K562 (cell line): Measurements from ENCODE around the gene HES5. TPM values are rescaled to one million over a fixed set of nuclear protein-coding genes. Genes with fewer than 3 reads are reported as not detected.

Experiments
- ARNT ChIP-seq, 2 experiments: fragments of 450-650 bp; IDR thresholded peaks; 2 replicates each; pipeline ENCODE4 v1.6.1; 2016; ENCODE audit warnings: mild to moderate bottlenecking in 1 of 2
- GTF2E2 ChIP-seq: fragments of 200-800 bp; sonication (Bioruptor generic); IDR thresholded peaks from 2 replicates; pipeline ENCODE4 v1.6.1; 2016; ENCODE audit warnings: missing genetic modification characterization, missing compliant biosample characterization
- HMGN3 ChIP-seq: IDR thresholded peaks from 2 replicates; pipeline ENCODE4 v1.6.1; 2011; ENCODE audit warnings: borderline replicate concordance, low read depth, mild to moderate bottlenecking, mixed read lengths, low read length; ENCODE audit not compliant: insufficient read length; ENCODE audit errors: extremely low read depth
- NCOA4 ChIP-seq: fragments of 450-650 bp; IDR thresholded peaks from 2 replicates; pipeline ENCODE4 v1.6.1; 2018; ENCODE audit warnings: mild to moderate bottlenecking; ENCODE audit not compliant: partially characterized antibody
- NELFE ChIP-seq: IDR thresholded peaks from 2 replicates; pipeline ENCODE4 v1.6.1; 2011; ENCODE audit warnings: mild to moderate bottlenecking; ENCODE audit not compliant: insufficient read depth, insufficient read length
- PPARD ChIP-seq: fragments of 250-450 bp; sonication (Bioruptor Pico); IDR thresholded peaks from 2 replicates; pipeline ENCODE4 v1.8.0; 2022; ENCODE audit warnings: inconsistent platforms, mild to moderate bottlenecking, moderate library complexity
- RBBP5 ChIP-seq: fragments of 200-600 bp; sonication (generic); IDR thresholded peaks from 2 replicates; pipeline ENCODE4 v1.6.1; 2012; ENCODE audit warnings: borderline replicate concordance, mild to moderate bottlenecking, low read length, control low read depth, inconsistent platforms; ENCODE audit not compliant: insufficient read depth, poor library complexity, severe bottlenecking
- SNRNP70 ChIP-seq: fragments of 200-400 bp; formaldehyde crosslinking; optimal IDR thresholded peaks from 2 replicates; pipeline ENCODE3; 2017; ENCODE audit warnings: low read depth, low read length
- TAF1 ChIP-seq: IDR thresholded peaks from 2 replicates; pipeline ENCODE4 v1.6.1; 2011; ENCODE audit warnings: mild to moderate bottlenecking, low read length, moderate library complexity; ENCODE audit not compliant: insufficient read depth, control insufficient read depth, severe bottlenecking; ENCODE audit errors: extremely low read depth
- ZNF431 ChIP-seq: sonication (generic); formaldehyde crosslinking; IDR thresholded peaks from 2 replicates; pipeline ENCODE4 v1.8.0; 2022; ENCODE audit warnings: mild to moderate bottlenecking, missing genetic modification reagents
- polyA plus RNA-seq, 8 experiments: library from polyadenylated mRNA; depleted of rRNA in 4 of 8; stranded (reverse) in 5 of 8; unstranded in 3 of 8; fragments of >200 nt; fragmentation: Nextera tagmentation in 2 of 8; fragmentation: Illumina TruSeq in 1 of 8; extraction: Ambion mirVana in 2 of 8; extraction: Trizol in 1 of 8; gene quantifications; 2 replicates each; pipeline versions ENCODE4 v1.2.1 to v1.2.3, GENCODE V29; 2011 to 2014; ENCODE audit warnings: inconsistent platforms in 1 of 8, missing spikeins in 1 of 8
- total RNA-seq, 7 experiments: library from RNA; depleted of rRNA in 6 of 7; stranded (reverse); fragments of >200 nt in 6 of 7; fragmentation: Illumina TruSeq in 2 of 7; extraction: Trizol in 2 of 7; gene quantifications; 2 replicates each; pipeline versions ENCODE4 v1.2.1 to v1.2.3, GENCODE V29; 2011 to 2021; ENCODE audit warnings: low replicate concordance in 1 of 7
- TF ChIP-seq, protein P1 (sequence below): sonication (generic); formaldehyde crosslinking; IDR thresholded peaks from 2 replicates; pipeline ENCODE4 v1.9.0; 2022; ENCODE audit warnings: mild to moderate bottlenecking, missing genetic modification reagents
- TF ChIP-seq, protein P2 (sequence below): fragments of 200-800 bp; sonication (Bioruptor generic); IDR thresholded peaks from 2 replicates; pipeline ENCODE4 v1.6.1; 2016; ENCODE audit warnings: missing genetic modification characterization, missing compliant biosample characterization
- TF ChIP-seq, protein P3 (sequence below): fragments of 450-650 bp; IDR thresholded peaks from 2 replicates; pipeline ENCODE4 v1.6.1; 2014; ENCODE audit warnings: low read depth, mild to moderate bottlenecking, moderate library complexity, borderline replicate concordance
- TF ChIP-seq, protein P4 (sequence below): fragments of 250-450 bp; sonication (Bioruptor Pico); IDR thresholded peaks from 2 replicates; pipeline ENCODE4 v1.8.0; 2022; ENCODE audit warnings: moderate library complexity, mild to moderate bottlenecking, inconsistent platforms

Gene HES5
- total and polyA plus RNA-seq, 9 of the 15 experiments (the other 6 are each of a cell fraction or from before 2014, with no cell fraction given) = not detected

DNA sequence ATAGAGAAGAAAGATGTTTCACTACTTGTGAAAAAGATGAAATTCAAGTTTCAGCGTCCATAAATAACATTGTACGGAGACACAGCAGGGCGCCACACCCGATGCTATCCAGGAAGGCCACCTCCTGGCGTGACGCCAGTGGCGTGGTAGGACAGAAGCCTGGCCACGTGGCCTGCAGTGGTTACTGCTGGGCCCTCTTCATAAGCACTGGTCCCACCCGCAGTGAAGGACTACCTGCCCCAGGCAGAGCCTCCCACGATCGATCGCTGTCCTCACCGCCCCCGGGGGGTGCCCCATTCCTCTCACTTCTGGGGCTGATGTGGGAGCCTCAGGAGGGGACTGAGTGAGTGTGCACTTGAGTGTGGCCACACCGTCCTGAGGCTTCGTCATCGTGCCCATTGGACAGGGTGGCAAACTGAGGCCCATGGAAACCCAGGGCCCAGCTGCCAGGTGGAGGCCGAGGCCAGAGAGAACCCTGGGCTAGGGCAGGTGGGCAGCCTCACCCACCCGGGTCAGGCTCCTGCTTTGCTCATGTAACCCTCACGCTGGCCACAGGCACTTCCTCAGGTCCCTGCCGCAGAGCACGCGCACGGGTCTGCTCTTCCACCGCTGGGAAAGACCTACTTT, 11.7 kb upstream of the HES5 start (continued):
- TF ChIP-seq HMGN3 (peak; percentile 68), ZNF431 (CRISPR knock-in tag) (no peak), PPARD (CRISPR knock-in tag) (no peak), ARNT (IDR thresholded peaks at IDR 0.05) (peak in 1 of 2 experiments; percentile 50; a peak in 1 of 4 replicates), GTF2E2 (no peak), TAF1 (no peak), NELFE (no peak), SNRNP70 (no peak), NCOA4 (peak; percentile 92), RBBP5 (no peak)
- TF ChIP-seq, protein P1, sequence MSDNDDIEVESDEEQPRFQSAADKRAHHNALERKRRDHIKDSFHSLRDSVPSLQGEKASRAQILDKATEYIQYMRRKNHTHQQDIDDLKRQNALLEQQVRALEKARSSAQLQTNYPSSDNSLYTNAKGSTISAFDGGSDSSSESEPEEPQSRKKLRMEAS (CRISPR knock-in tag) = peak; percentile 94
- TF ChIP-seq, protein P2, sequence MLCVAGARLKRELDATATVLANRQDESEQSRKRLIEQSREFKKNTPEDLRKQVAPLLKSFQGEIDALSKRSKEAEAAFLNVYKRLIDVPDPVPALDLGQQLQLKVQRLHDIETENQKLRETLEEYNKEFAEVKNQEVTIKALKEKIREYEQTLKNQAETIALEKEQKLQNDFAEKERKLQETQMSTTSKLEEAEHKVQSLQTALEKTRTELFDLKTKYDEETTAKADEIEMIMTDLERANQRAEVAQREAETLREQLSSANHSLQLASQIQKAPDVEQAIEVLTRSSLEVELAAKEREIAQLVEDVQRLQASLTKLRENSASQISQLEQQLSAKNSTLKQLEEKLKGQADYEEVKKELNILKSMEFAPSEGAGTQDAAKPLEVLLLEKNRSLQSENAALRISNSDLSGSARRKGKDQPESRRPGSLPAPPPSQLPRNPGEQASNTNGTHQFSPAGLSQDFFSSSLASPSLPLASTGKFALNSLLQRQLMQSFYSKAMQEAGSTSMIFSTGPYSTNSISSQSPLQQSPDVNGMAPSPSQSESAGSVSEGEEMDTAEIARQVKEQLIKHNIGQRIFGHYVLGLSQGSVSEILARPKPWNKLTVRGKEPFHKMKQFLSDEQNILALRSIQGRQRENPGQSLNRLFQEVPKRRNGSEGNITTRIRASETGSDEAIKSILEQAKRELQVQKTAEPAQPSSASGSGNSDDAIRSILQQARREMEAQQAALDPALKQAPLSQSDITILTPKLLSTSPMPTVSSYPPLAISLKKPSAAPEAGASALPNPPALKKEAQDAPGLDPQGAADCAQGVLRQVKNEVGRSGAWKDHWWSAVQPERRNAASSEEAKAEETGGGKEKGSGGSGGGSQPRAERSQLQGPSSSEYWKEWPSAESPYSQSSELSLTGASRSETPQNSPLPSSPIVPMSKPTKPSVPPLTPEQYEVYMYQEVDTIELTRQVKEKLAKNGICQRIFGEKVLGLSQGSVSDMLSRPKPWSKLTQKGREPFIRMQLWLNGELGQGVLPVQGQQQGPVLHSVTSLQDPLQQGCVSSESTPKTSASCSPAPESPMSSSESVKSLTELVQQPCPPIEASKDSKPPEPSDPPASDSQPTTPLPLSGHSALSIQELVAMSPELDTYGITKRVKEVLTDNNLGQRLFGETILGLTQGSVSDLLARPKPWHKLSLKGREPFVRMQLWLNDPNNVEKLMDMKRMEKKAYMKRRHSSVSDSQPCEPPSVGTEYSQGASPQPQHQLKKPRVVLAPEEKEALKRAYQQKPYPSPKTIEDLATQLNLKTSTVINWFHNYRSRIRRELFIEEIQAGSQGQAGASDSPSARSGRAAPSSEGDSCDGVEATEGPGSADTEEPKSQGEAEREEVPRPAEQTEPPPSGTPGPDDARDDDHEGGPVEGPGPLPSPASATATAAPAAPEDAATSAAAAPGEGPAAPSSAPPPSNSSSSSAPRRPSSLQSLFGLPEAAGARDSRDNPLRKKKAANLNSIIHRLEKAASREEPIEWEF (CRISPR knock-in tag) = no peak
- TF ChIP-seq, protein P3, sequence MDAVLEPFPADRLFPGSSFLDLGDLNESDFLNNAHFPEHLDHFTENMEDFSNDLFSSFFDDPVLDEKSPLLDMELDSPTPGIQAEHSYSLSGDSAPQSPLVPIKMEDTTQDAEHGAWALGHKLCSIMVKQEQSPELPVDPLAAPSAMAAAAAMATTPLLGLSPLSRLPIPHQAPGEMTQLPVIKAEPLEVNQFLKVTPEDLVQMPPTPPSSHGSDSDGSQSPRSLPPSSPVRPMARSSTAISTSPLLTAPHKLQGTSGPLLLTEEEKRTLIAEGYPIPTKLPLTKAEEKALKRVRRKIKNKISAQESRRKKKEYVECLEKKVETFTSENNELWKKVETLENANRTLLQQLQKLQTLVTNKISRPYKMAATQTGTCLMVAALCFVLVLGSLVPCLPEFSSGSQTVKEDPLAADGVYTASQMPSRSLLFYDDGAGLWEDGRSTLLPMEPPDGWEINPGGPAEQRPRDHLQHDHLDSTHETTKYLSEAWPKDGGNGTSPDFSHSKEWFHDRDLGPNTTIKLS = peak; percentile 91
- TF ChIP-seq, protein P4, sequence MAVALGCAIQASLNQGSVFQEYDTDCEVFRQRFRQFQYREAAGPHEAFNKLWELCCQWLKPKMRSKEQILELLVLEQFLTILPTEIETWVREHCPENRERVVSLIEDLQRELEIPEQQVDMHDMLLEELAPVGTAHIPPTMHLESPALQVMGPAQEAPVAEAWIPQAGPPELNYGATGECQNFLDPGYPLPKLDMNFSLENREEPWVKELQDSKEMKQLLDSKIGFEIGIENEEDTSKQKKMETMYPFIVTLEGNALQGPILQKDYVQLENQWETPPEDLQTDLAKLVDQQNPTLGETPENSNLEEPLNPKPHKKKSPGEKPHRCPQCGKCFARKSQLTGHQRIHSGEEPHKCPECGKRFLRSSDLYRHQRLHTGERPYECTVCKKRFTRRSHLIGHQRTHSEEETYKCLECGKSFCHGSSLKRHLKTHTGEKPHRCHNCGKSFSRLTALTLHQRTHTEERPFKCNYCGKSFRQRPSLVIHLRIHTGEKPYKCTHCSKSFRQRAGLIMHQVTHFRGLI (CRISPR knock-in tag) = no peak
